PFSK-1 (cell line): ENCODE results near the gene KHSRP.

Experiments
- FOXP2 ChIP-seq: optimal IDR thresholded peaks from 2 replicates; pipeline ENCODE3; 2011; ENCODE audit warnings: borderline replicate concordance, control low read depth, inconsistent platforms; ENCODE audit not compliant: insufficient read depth; ENCODE audit errors: extremely low read length, extremely low read depth
- POLR2AphosphoS5 ChIP-seq: IDR thresholded peaks from 2 replicates; pipeline ENCODE4 v1.6.1; 2012; ENCODE audit warnings: low read depth, mild to moderate bottlenecking, control low read depth, low read length, moderate library complexity
- SIN3A ChIP-seq: IDR thresholded peaks from 2 replicates; pipeline ENCODE4 v1.6.1; 2012; ENCODE audit warnings: mild to moderate bottlenecking, low read length, moderate library complexity, borderline replicate concordance; ENCODE audit not compliant: insufficient read depth
- TAF1 ChIP-seq: IDR thresholded peaks from 2 replicates; pipeline ENCODE4 v1.6.1; 2012; ENCODE audit warnings: low read length, control low read depth, borderline replicate concordance; ENCODE audit not compliant: insufficient read depth
- TF ChIP-seq, protein P1 (sequence below), 2 experiments: IDR thresholded peaks; 2 replicates each; pipeline versions ENCODE4 v1.6.1 to v1.8.0; 2011 to 2012; ENCODE audit warnings: low read depth in 2 of 2, low read length in 2 of 2, control low read depth in 1 of 2, inconsistent platforms in 1 of 2, mild to moderate bottlenecking in 1 of 2, moderate library complexity in 1 of 2; ENCODE audit not compliant: insufficient read depth in 1 of 2

The KHSRP gene

DNA sequence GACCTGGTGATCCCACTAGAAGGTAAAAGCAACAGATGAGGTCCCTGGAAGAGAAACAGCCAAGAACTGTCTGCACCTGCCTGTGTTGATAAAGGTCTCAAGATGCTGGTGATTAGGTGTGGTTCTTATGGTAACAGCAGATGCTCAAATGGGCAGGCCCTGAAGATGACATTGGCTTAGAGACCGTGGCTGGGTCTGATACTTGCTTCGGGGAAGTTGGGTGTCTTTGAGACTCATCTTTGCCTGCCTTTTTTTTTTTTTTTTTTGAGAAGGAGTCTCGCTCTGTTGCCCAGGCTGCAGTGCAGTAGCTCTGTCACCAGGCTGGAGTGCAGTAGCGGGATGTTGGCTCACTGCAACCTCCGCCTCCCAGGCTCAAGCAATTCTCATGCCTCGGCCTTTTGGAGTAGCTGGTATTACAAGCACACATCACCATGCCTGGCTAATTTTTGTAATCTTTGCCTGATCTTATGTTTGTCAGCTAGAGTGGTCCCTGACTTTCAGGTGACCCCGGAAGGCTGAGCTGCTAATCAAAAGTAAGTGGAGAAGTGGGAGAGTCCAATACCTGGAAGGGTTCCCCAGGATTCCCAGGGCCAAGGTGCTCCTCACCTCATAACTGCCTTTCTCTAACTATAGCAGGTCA, 27.1 kb upstream of the KHSRP start:
- no peak for TF ChIP-seq SIN3A
- no peak for TF ChIP-seq FOXP2
- no peak for TF ChIP-seq POLR2AphosphoS5
- no peak for TF ChIP-seq TAF1
- TF ChIP-seq, protein P1, sequence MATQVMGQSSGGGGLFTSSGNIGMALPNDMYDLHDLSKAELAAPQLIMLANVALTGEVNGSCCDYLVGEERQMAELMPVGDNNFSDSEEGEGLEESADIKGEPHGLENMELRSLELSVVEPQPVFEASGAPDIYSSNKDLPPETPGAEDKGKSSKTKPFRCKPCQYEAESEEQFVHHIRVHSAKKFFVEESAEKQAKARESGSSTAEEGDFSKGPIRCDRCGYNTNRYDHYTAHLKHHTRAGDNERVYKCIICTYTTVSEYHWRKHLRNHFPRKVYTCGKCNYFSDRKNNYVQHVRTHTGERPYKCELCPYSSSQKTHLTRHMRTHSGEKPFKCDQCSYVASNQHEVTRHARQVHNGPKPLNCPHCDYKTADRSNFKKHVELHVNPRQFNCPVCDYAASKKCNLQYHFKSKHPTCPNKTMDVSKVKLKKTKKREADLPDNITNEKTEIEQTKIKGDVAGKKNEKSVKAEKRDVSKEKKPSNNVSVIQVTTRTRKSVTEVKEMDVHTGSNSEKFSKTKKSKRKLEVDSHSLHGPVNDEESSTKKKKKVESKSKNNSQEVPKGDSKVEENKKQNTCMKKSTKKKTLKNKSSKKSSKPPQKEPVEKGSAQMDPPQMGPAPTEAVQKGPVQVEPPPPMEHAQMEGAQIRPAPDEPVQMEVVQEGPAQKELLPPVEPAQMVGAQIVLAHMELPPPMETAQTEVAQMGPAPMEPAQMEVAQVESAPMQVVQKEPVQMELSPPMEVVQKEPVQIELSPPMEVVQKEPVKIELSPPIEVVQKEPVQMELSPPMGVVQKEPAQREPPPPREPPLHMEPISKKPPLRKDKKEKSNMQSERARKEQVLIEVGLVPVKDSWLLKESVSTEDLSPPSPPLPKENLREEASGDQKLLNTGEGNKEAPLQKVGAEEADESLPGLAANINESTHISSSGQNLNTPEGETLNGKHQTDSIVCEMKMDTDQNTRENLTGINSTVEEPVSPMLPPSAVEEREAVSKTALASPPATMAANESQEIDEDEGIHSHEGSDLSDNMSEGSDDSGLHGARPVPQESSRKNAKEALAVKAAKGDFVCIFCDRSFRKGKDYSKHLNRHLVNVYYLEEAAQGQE (IDR thresholded peaks at IDR 0.05; ENCODE audit: insufficient read depth in 1 of 2, low read depth in 2 of 2, low read length in 2 of 2) = no peak

DNA sequence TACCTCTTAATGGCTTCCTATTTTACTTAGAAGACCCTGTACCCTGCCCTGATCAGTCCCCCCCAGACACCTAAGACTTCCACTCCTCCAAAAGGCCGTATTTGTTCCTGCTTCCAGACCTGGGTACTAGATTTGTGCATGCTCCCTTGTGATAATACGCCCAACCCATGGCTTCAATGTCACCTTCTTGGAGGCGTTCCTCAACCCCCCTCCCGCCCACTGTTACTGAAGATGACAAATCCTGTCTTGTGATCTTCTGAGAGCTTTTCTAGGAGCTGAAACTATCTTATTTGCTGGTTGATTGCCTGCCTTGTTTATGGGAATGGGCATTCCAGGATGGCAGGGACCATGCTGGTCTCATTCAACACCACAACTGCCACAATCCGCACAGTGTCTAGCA, 25.6 kb upstream of the KHSRP start:
- TF ChIP-seq, protein P1 (IDR thresholded peaks at IDR 0.05; ENCODE audit: insufficient read depth in 1 of 2, low read depth in 2 of 2, low read length in 2 of 2) = no peak
- TF ChIP-seq FOXP2 (no peak), TAF1 (no peak), SIN3A (no peak), POLR2AphosphoS5 (no peak)

DNA sequence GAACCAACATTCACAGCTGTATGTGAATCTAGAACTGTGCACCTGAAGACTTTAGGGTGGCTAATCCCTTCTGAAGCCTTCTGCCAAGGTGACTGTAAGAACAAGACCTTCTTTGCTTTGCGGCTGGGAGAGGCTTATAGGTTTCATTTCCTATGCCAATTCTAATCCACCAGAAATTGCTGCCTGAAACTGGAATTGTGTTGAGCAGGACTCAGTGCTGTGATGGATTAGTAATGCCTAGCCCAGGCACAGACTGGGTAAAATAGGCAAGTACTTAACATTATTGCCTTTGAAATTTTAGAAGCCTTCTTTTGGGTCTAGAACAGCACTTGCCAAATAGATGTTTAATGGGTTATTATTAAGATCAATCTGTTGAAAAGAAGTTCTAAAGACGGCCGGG, 23.4 kb upstream of the KHSRP start:
- no peak for TF ChIP-seq TAF1
- TF ChIP-seq, protein P1 (IDR thresholded peaks at IDR 0.05; ENCODE audit: insufficient read depth in 1 of 2, low read depth in 2 of 2, low read length in 2 of 2) = no peak
- TF ChIP-seq POLR2AphosphoS5 = no peak
- no peak for TF ChIP-seq FOXP2

DNA sequence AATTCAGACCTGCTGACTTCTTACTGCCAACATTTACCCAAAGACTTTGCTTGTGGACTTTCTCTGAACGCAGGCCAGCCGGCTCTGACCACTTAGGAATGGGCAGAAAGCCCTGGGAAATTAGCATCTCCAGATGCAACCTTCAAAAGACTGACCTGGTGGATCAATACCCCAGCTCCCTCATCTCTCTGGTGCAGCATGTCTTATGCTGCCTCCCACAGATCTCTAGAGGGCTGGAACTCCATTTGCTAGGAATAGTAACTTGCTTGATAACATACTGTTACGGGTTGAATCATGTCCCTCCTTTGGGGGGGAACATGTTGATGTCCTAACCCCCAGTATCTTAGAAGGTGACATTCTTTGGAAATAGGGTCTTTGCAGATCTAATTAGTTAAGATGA, 21.8 kb upstream of the KHSRP start:
- TF ChIP-seq TAF1 = no peak
- TF ChIP-seq, protein P1 (IDR thresholded peaks at IDR 0.05; ENCODE audit: insufficient read depth in 1 of 2, low read depth in 2 of 2, low read length in 2 of 2) = no peak
- no peak for TF ChIP-seq FOXP2
- no peak for TF ChIP-seq SIN3A
- TF ChIP-seq POLR2AphosphoS5 = no peak

DNA sequence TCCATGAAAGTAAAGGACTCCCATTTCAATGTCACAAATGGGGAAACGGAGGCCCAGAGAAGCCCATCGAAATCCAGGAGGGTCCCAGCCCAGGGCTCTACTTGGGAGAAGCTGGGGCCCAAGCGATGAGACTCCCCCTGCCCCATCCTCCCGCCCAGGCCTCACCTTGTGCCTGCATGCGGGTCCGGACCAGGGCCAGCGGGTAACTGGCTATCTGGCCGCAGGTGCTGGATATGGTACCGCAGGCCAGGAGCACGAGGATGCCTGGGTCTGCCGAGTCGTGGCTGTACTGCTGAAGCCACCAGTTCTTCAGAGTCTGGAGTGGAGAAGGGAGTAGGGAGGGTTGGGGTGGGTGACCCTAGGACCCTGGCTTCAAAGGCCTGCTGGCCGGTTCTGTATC, 19.4 kb upstream of the KHSRP start:
- no peak for TF ChIP-seq SIN3A
- TF ChIP-seq FOXP2 = no peak
- no peak for TF ChIP-seq TAF1
- TF ChIP-seq POLR2AphosphoS5 = no peak
- TF ChIP-seq, protein P1 (IDR thresholded peaks at IDR 0.05; ENCODE audit: insufficient read depth in 1 of 2, low read depth in 2 of 2, low read length in 2 of 2) = no peak
